RWPE2 (cell line): Measurements from ENCODE around the gene NHERF2.

Experiments
- ATAC-seq: fragments of 200-7000 bp; cut with Tn5 transposase; 3 replicates; pipeline ENCODE4 v1.9.1; 2021; ENCODE audit warnings: low read depth
- DNase-seq: peaks from one replicate; pipeline ENCODE4 v3.0.0-alpha.2; 2020; ENCODE audit warnings: low spot score
- H3K27ac ChIP-seq: fragments of 450-650 bp; 2 replicates; pipeline ENCODE4 v1.5.1; 2017; ENCODE audit warnings: mild to moderate bottlenecking; ENCODE audit not compliant: poor library complexity, severe bottlenecking
- H3K27me3 ChIP-seq: fragments of 250-450 bp; sonication (Bioruptor Pico); 2 replicates; pipeline ENCODE4 v1.5.1; 2021; ENCODE audit warnings: mild to moderate bottlenecking, moderate library complexity; ENCODE audit not compliant: insufficient read depth, poor library complexity, severe bottlenecking
- H3K36me3 ChIP-seq: fragments of 250-450 bp; sonication (Bioruptor Pico); 2 replicates; pipeline ENCODE4 v1.5.1; 2020; ENCODE audit warnings: low read depth, mild to moderate bottlenecking, moderate library complexity
- H3K4me1 ChIP-seq: fragments of 250-450 bp; sonication (Bioruptor Pico); 2 replicates; pipeline ENCODE4 v1.5.1; 2021; ENCODE audit warnings: mild to moderate bottlenecking, moderate library complexity; ENCODE audit not compliant: insufficient read depth, poor library complexity, severe bottlenecking
- H3K4me3 ChIP-seq: fragments of 250-450 bp; sonication (Bioruptor Pico); 2 replicates; pipeline ENCODE4 v1.5.1; 2021; ENCODE audit warnings: mild to moderate bottlenecking, moderate library complexity; ENCODE audit not compliant: severe bottlenecking
- H3K9me3 ChIP-seq: fragments of 250-450 bp; sonication (Bioruptor Pico); 2 replicates; pipeline ENCODE4 v1.5.1; 2021; ENCODE audit warnings: mild to moderate bottlenecking, moderate library complexity; ENCODE audit not compliant: severe bottlenecking
- TF ChIP-seq, protein P1 (sequence below): fragments of 450-650 bp; IDR thresholded peaks from one replicate; pipeline ENCODE4 v1.5.1; 2017; ENCODE audit warnings: mild to moderate bottlenecking, moderate library complexity; ENCODE audit not compliant: poor library complexity, severe bottlenecking

NHERF2 gene

DNA sequence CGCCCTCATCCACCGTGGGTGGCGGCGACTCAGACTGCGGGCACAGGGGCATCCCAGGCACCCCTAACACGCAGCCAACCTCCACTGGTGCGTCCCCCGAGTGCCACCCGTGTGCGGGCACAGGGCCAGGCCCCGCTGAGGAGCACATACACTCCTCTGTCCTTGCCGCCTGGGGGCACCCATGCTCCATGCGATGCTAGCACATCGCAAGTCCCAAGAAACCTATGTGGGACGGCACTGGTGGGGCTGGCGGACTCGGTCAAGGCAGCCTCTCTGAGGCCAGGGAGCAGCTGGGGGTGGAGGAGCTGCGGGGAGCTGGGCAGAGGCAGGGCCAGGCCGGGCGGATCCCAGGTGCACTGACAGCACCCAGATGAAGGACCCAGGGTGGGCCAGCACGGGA is 21.1 kb upstream of the NHERF2 start:
- TF ChIP-seq, protein P1, sequence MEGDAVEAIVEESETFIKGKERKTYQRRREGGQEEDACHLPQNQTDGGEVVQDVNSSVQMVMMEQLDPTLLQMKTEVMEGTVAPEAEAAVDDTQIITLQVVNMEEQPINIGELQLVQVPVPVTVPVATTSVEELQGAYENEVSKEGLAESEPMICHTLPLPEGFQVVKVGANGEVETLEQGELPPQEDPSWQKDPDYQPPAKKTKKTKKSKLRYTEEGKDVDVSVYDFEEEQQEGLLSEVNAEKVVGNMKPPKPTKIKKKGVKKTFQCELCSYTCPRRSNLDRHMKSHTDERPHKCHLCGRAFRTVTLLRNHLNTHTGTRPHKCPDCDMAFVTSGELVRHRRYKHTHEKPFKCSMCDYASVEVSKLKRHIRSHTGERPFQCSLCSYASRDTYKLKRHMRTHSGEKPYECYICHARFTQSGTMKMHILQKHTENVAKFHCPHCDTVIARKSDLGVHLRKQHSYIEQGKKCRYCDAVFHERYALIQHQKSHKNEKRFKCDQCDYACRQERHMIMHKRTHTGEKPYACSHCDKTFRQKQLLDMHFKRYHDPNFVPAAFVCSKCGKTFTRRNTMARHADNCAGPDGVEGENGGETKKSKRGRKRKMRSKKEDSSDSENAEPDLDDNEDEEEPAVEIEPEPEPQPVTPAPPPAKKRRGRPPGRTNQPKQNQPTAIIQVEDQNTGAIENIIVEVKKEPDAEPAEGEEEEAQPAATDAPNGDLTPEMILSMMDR, result no peak
- Histone ChIP-seq H3K4me1 (peaks cover 7% of the 10 kb centered on the region), H3K27ac (no peak overlapping the region), H3K9me3 (no peaks in the 10 kb centered on the region), H3K27me3 (no peaks in the 10 kb centered on the region), H3K4me3 (no peak overlapping the region), H3K36me3 (peaks cover 63% of the 10 kb centered on the region)
- DNase-seq (no peak), ATAC-seq (no peak)

DNA sequence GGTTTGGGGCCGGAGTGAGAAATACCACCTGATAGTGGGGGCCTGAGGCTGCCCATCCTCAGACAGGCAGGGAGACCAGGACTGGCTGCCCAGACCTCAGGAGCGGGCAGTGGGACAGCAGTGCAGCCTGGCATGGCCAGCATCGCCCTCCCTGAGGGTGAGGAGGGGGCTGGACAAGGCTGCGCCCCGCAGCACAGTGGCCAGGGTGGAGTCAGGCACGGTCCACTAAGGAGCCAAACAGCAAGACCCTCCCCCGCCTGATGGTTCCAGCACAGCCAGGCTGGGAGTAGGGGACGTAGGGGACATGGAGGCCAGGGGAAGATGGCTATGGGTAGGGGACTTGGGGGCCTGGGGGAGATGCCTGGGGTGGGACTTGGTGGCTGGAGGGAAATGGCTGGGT is 20.4 kb upstream of the NHERF2 start:
- ATAC-seq (no peak), DNase-seq (no peak)
- no peaks in the 10 kb centered on the region for H3K27me3 ChIP-seq
- H3K9me3 ChIP-seq, result no peaks in the 10 kb centered on the region
- TF ChIP-seq, protein P1, result no peak
- peaks cover 7% of the 10 kb centered on the region for H3K4me1 ChIP-seq
- peaks cover 57% of the 10 kb centered on the region for H3K36me3 ChIP-seq
- H3K4me3 ChIP-seq, result no peak overlapping the region
- H3K27ac ChIP-seq, result peak overlapping the region; percentile 85

DNA sequence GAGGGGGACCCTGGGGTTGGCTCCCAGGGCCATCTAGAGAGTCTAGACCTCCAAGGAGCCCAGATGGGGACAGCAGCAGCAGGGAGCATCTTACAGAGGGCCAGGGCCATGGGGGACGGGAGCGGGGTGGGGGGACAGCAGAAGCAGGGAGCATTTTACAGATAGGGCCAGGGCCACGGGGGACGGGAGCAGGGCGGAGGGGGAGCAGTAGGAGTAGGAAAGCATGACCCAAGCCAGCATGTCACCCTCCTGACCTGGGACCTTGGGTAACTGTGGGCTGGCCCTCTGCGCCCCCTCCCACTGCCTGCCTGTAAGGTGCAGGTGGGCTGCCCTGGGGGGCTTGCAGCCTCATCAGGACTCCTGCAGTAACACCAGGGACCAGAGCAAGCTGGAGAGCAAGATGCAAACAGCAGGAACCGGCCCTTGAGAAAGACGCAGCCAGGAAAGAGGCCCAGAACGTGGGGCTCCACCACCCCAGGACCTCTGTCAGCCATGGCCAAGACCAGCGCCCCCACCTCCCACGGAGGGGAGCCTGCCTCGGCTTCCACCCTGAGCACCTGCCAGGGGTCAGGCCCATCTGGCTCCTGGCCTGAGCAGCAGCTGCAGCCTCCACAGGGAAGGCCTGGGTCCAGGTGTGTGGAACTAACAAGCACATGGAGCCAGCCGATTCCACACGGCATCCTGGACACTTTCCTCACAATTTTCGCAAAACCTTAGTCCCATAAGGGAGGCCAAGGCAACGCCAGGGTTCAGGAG is 19.4 kb upstream of the NHERF2 start:
- peak overlapping the region; percentile 85 for H3K27ac ChIP-seq
- no peaks in the 10 kb centered on the region for H3K27me3 ChIP-seq
- peak overlapping the region; percentile 77 for H3K4me3 ChIP-seq
- no peaks in the 10 kb centered on the region for H3K9me3 ChIP-seq
- peaks cover 7% of the 10 kb centered on the region for H3K4me1 ChIP-seq
- TF ChIP-seq, protein P1, result no peak
- H3K36me3 ChIP-seq, result peaks cover 47% of the 10 kb centered on the region
- no peak for DNase-seq
- no peak for ATAC-seq

DNA sequence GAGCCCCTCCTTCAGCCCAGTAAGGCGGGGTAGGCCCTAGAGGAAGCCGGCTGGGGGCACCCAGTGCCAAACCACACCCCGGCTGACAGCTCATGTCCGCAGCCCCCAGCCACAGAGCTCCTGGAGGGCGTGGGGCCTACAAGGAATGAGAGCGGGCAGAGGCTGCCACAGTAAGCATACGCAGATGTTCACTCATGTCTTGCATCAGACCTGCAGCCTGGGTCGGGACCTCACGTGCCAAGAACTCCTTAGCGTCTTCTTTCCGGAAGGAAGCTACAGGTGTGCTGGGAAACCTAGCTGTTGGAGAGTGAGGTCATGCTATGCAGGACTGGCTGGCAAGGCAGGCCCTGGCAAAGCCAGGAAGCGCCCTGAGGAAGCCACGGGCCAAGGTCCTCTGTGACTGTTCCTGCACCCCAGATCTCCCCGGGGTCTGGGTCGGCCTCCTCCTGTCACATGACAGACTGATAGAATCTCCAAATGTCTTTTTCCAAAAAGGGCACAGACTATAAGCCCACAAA is 18.6 kb upstream of the NHERF2 start:
- Histone ChIP-seq H3K4me1 (peaks cover 7% of the 10 kb centered on the region), H3K27ac (peak overlapping the region; percentile 85), H3K4me3 (peak overlapping the region; percentile 77), H3K36me3 (peaks cover 39% of the 10 kb centered on the region), H3K27me3 (no peaks in the 10 kb centered on the region), H3K9me3 (no peaks in the 10 kb centered on the region)
- peak; percentile 76 for ATAC-seq
- TF ChIP-seq, protein P1, result no peak
- DNase-seq, result peak; percentile 95

DNA sequence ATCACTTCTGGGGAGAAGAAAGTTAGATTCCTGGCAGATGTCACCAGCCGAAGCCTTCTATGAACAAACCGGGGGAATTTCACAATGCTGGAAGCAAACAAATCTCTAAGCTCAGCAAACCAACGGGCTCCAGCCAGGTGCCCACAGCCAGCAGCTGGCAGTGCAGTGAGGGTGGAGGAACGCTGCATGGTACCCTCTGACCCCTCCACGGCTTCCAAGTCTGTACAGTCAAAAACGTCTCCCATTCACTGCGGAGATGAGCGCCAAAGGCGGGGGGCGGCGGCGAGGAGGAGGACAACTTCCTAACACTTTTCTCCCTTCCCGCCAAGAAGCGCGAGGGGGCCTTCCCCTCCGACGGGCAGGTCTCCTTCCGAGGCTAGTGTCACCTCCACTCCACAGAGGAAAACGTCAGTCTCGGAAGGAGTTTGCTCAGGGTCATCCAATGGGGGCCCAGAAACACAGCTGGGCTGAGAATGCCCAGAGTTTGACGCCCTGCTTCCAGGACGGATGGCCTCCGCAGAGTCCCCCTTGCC is 18.0 kb upstream of the NHERF2 start:
- peaks cover 33% of the 10 kb centered on the region for H3K36me3 ChIP-seq
- DNase-seq (no peak), ATAC-seq (no peak)
- H3K27me3 ChIP-seq, result no peaks in the 10 kb centered on the region
- peaks cover 7% of the 10 kb centered on the region for H3K4me1 ChIP-seq
- no peaks in the 10 kb centered on the region for H3K9me3 ChIP-seq
- peak overlapping the region; percentile 85 for H3K27ac ChIP-seq
- TF ChIP-seq, protein P1, result no peak
- H3K4me3 ChIP-seq, result peak overlapping the region; percentile 77
